ENCODE data around the gene SAMD4B.

- TF ChIP-seq POLR2A (IDR thresholded peaks at IDR 0.05) (no peak), CTCF (IDR thresholded peaks at IDR 0.05) (no peak), POLR2AphosphoS5 (IDR thresholded peaks at IDR 0.05) (no peak)
These were observed 45.3 kb upstream of the SAMD4B start for GRCh38 chr19:39296906-39297305.
